PC-9 (cell line): ENCODE data around the gene SLC25A45.

Experiments used
- CTCF ChIP-seq: fragments of 200-600 bp; sonication (generic); conservative IDR thresholded peaks from 2 replicates; pipeline ENCODE4 v1.6.1; 2017; ENCODE audit warnings: mixed run types, antibody characterized with exemption, mild to moderate bottlenecking, moderate library complexity
- EZH2 ChIP-seq: fragments of 200-600 bp; sonication (generic); IDR thresholded peaks from 2 replicates; pipeline ENCODE4 v1.8.0; 2017; ENCODE audit warnings: antibody characterized with exemption, low read depth

DNA sequence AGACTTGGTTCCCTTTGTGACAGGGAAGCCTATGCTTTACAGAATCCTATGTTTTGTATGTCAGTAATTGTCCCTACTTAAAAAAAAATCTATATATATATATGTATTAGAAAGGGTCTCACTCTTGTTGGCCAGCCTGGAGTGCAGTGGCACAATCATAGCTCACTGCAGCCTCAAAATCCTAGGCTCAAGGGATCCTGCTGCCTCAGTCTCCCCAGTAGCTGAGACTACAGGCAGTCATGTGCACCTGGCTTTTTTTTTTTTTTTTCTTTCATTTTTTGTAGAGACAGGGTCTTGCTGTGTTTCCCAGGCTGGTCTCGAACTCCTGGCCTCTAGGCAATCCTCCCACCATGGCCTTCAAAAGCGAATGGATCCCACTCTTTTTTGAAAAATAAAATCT is 38.1 kb upstream of the SLC25A45 start:
- TF ChIP-seq CTCF (no peak), EZH2 (no peak)
